ENCODE data around the gene KCNJ6. TPM values are rescaled to one million over a fixed set of nuclear protein-coding genes. Genes with fewer than 3 reads are reported as not detected.

Gene KCNJ6
- total RNA-seq, 1 donor from 2014 or later: 2.6 TPM

GRCh38 chr21:37917612-37918011 lies 1.4 kb upstream of the KCNJ6 start:
- H4K20me1 ChIP-seq (ENCODE audit: insufficient read depth, low read length): no peaks in the 10 kb centered on the region
- no peaks in the 10 kb centered on the region for H3K9me3 ChIP-seq (ENCODE audit: insufficient read depth, low read depth, low read length)
- H3K9ac ChIP-seq (ENCODE audit: low read length): no peak overlapping the region
- FAIRE-seq (no peak), DNase-seq (ENCODE audit: low read depth) (peak; percentile 31)
- H3K27ac ChIP-seq (ENCODE audit: low read depth, low read length): no peak overlapping the region
- Mint-ChIP-seq H3K27ac (ENCODE audit: unreplicated experiment) (no peak overlapping the region), H3K4me3 (ENCODE audit: unreplicated experiment) (peak overlapping the region; percentile 41), H3K9me3 (ENCODE audit: unreplicated experiment) (no peaks in the 10 kb centered on the region), H3K27me3 (ENCODE audit: low read depth, unreplicated experiment) (peaks cover 22% of the 10 kb centered on the region), H3K4me1 (ENCODE audit: low read depth, unreplicated experiment) (peaks cover 14% of the 10 kb centered on the region), H3K36me3 (ENCODE audit: low read depth, unreplicated experiment) (no peaks in the 10 kb centered on the region)
- H2AFZ ChIP-seq (ENCODE audit: low read depth, low read length): no peak overlapping the region
- H3K4me1 ChIP-seq (ENCODE audit: insufficient read depth, low read length): peaks cover 13% of the 10 kb centered on the region
- H3K4me2 ChIP-seq (ENCODE audit: low read length): no peak overlapping the region
- no peaks in the 10 kb centered on the region for H3K79me2 ChIP-seq (ENCODE audit: insufficient read depth, low read length)
- TF ChIP-seq EZH2 (IDR thresholded peaks at IDR 0.05; ENCODE audit: insufficient read depth, low read length): no peak
- no peak for TF ChIP-seq CTCF (IDR thresholded peaks at IDR 0.05; ENCODE audit: insufficient read depth, low read depth, low read length)
- H3K36me3 ChIP-seq (ENCODE audit: insufficient read depth, low read length): no peaks in the 10 kb centered on the region
- no peak overlapping the region for H3K4me3 ChIP-seq (ENCODE audit: insufficient read depth, low read depth, low read length)
- peaks cover 30% of the 10 kb centered on the region for H3K27me3 ChIP-seq (ENCODE audit: insufficient read depth, low read length)

- Mint-ChIP-seq H3K9me3 (ENCODE audit: unreplicated experiment) (no peaks in the 10 kb centered on the region), H3K4me3 (ENCODE audit: unreplicated experiment) (peak overlapping the region; percentile 92)
- no peak for FAIRE-seq
Observed at GRCh38 chr21:37915941-37916309, 332 bp downstream of the KCNJ6 start.

More at GRCh38 chr21:37915941-37916309, 332 bp downstream of the KCNJ6 start:
- no peak overlapping the region for H3K9ac ChIP-seq (ENCODE audit: low read length)
- no peaks in the 10 kb centered on the region for H3K79me2 ChIP-seq (ENCODE audit: insufficient read depth, low read length)
- H3K4me2 ChIP-seq (ENCODE audit: low read length): peak overlapping the region; percentile 86
- no peaks in the 10 kb centered on the region for H3K36me3 ChIP-seq (ENCODE audit: insufficient read depth, low read length)
- H3K4me3 ChIP-seq (ENCODE audit: insufficient read depth, low read depth, low read length): peak overlapping the region; percentile 44
- H2AFZ ChIP-seq (ENCODE audit: low read depth, low read length): peak overlapping the region; percentile 30
- H3K4me1 ChIP-seq (ENCODE audit: insufficient read depth, low read length): peaks cover 13% of the 10 kb centered on the region
- no peak overlapping the region for H3K27ac ChIP-seq (ENCODE audit: low read depth, low read length)
- H3K4me1 Mint-ChIP-seq (ENCODE audit: low read depth, unreplicated experiment): peaks cover 8% of the 10 kb centered on the region
- H3K36me3 Mint-ChIP-seq (ENCODE audit: low read depth, unreplicated experiment): no peaks in the 10 kb centered on the region
- peaks cover 22% of the 10 kb centered on the region for H3K27me3 Mint-ChIP-seq (ENCODE audit: low read depth, unreplicated experiment)
- H4K20me1 ChIP-seq (ENCODE audit: insufficient read depth, low read length): no peaks in the 10 kb centered on the region
- H3K27ac Mint-ChIP-seq (ENCODE audit: unreplicated experiment): no peak overlapping the region
- no peaks in the 10 kb centered on the region for H3K9me3 ChIP-seq (ENCODE audit: insufficient read depth, low read depth, low read length)
- H3K27me3 ChIP-seq (ENCODE audit: insufficient read depth, low read length): peaks cover 30% of the 10 kb centered on the region
- no peak for DNase-seq (ENCODE audit: low read depth)
- TF ChIP-seq EZH2 (IDR thresholded peaks at IDR 0.05; ENCODE audit: insufficient read depth, low read length) (peak; percentile 48), CTCF (IDR thresholded peaks at IDR 0.05; ENCODE audit: insufficient read depth, low read depth, low read length) (no peak)

Measured in astrocyte (in vitro differentiated cells and primary cell).